CD4-positive, alpha-beta memory T cell (primary cell): Measurements from ENCODE around the gene PUS10. TPM values are rescaled to one million over a fixed set of nuclear protein-coding genes. Genes with fewer than 3 reads are reported as not detected.
"Not testable (repeated sequence)": the region's sequence is repeated elsewhere in the genome, so short reads cannot be mapped to it uniquely, and the experiment has no call there.

Experiments used
- CTCF ChIA-PET: fragments of 350-600 bp; sonication (Branson Sonifier 250); formaldehyde crosslinking; loops from one replicate; lab custom pipeline; 2021; ENCODE audit warnings: inconsistent platforms; ENCODE audit not compliant: partially characterized antibody; lab: Charles Lee
- POLR2A ChIA-PET: fragments of 350-600 bp; sonication (Branson Sonifier 250); formaldehyde crosslinking; loops from one replicate; lab custom pipeline; 2021; ENCODE audit not compliant: partially characterized antibody; lab: Charles Lee
- DNase-seq, 5 donors: peaks; one replicate each; pipeline versions ENCODE4 v3.0.0 to v3.0.0-alpha.2; 2020 to 2022; ENCODE audit warnings: mixed read lengths in 1 of 5
- H3K27ac ChIP-seq: one replicate; pipeline ENCODE4 v1.7.0; 2013; ENCODE audit warnings: low read depth, low read length
- H3K27me3 ChIP-seq: 2 replicates; pipeline ENCODE4 v1.7.0; 2013; ENCODE audit warnings: mild to moderate bottlenecking, low read length, moderate library complexity; ENCODE audit not compliant: insufficient read depth
- H3K36me3 ChIP-seq: 2 replicates; pipeline ENCODE4 v1.7.0; 2013; ENCODE audit warnings: mild to moderate bottlenecking, low read length, moderate library complexity; ENCODE audit not compliant: insufficient read depth
- H3K4me1 ChIP-seq: 2 replicates; pipeline ENCODE4 v1.7.0; 2013; ENCODE audit warnings: mild to moderate bottlenecking, low read length, moderate library complexity; ENCODE audit not compliant: insufficient read depth
- H3K4me3 ChIP-seq, 2 donors: one replicate each; pipeline ENCODE4 v1.7.0; 2013; ENCODE audit warnings: low read length in 2 of 2, mild to moderate bottlenecking in 1 of 2
- H3K9me3 ChIP-seq, 2 donors: one replicate each; pipeline ENCODE4 v1.7.0; 2013; ENCODE audit warnings: low read length in 2 of 2, control low read depth in 1 of 2; ENCODE audit not compliant: control insufficient read depth in 1 of 2
- H3K27ac Mint-ChIP-seq, 7 donors: one replicate each; pipeline ENCODE4 v1.8.0; 2020 to 2021; ENCODE audit warnings: mixed read lengths in 7 of 7, mild to moderate bottlenecking in 6 of 7, inconsistent platforms in 3 of 7, moderate library complexity in 3 of 7
- H3K27me3 Mint-ChIP-seq, 2 donors: one replicate each; pipeline ENCODE4 v1.8.0; 2020 to 2021; ENCODE audit warnings: mixed read lengths in 2 of 2
- H3K36me3 Mint-ChIP-seq, 2 donors: one replicate each; pipeline ENCODE4 v1.8.0; 2020 to 2021; ENCODE audit warnings: mixed read lengths in 2 of 2, inconsistent platforms in 1 of 2, mild to moderate bottlenecking in 1 of 2
- H3K4me1 Mint-ChIP-seq, 4 donors: one replicate each; pipeline ENCODE4 v1.8.0; 2020 to 2021; ENCODE audit warnings: mixed read lengths in 4 of 4, mild to moderate bottlenecking in 1 of 4
- H3K4me3 Mint-ChIP-seq, 8 donors: one replicate each; pipeline ENCODE4 v1.8.0; 2020 to 2021; ENCODE audit warnings: mixed read lengths in 8 of 8, mild to moderate bottlenecking in 7 of 8, moderate library complexity in 6 of 8, inconsistent platforms in 3 of 8
- H3K9me3 Mint-ChIP-seq, 8 donors: one replicate each; pipeline ENCODE4 v1.8.0; 2020 to 2021; ENCODE audit warnings: mixed read lengths in 8 of 8, mild to moderate bottlenecking in 5 of 8, inconsistent platforms in 3 of 8, moderate library complexity in 1 of 8
- intact Hi-C: fragments of 100-400 bp; cut with micrococcal nuclease; formaldehyde crosslinking; loops from one replicate; pipeline ENCODE4 v1.15.1; 2023
- polyA plus RNA-seq, 2 donors: library from polyadenylated mRNA; unstranded; fragments of 300-500 nt; fragmentation: Illumina TruSeq; gene quantifications; one replicate each; pipeline ENCODE4 v1.2.3, GENCODE V29; 2021
- total RNA-seq, 2 experiments: library from RNA; stranded (reverse); gene quantifications; one replicate each; pipeline ENCODE4 v1.2.3, GENCODE V29; 2021

Gene PUS10
- total and polyA plus RNA-seq, 4 experiments from 2014 or later: 3.4 to 8.0 (median 5.6) TPM

DNA sequence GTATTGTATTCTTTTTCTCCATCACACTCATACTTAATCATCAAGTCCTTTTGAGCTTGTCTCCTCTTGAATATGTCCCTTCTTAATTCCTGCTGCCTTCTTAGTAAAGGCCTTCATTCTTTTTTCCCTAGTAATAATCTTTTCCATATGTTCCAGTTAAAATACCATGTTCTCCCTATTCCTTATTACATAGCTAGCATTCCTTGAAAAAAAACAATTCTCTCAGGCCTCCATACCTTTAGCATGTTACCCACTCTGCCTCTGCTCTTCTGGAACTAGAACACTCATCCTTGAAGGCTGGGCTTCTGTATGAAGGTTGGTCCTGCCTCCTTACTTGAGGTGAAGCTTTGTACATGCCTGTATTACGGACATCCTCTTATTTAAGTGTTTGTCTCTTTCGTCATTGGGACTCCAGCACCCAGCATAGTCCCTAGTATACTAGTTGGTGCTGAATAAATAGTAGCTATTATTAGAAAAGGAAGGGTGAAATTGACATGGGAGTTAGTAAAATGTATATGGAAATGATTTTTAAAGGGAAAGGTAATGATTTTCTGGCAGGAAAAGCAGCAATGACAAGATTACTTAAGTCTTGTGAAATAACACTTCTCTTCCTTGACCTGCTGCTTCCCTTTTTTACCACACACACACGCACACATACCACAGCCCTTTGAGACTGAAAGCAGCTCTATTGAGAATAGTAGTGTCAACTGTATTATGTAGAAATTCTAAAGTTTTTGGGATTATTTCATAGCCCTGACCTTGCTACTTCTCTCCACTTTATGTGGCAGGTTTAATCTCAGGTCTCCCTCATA is 91.1 kb downstream of the PUS10 start:
- no peaks in the 10 kb centered on the region for H3K9me3 Mint-ChIP-seq
- no peak overlapping the region for H3K4me3 ChIP-seq
- H3K4me3 Mint-ChIP-seq: no peak overlapping the region
- no peak for DNase-seq
- no peak overlapping the region for H3K27ac ChIP-seq
- H3K27ac Mint-ChIP-seq: peak overlapping the region in 2 of 7 donors; percentile 2 to 80
- peaks cover 0 to 4% (median under 1%) of the 10 kb centered on the region in 4 donors for H3K4me1 Mint-ChIP-seq
- H3K36me3 Mint-ChIP-seq: peaks cover 45 to 49% of the 10 kb centered on the region in 2 donors
- H3K4me1 ChIP-seq: no peaks in the 10 kb centered on the region
- H3K9me3 ChIP-seq: no peaks in the 10 kb centered on the region
- H3K36me3 ChIP-seq: peaks cover 26% of the 10 kb centered on the region
- ChIA-PET POLR2A (no interaction called here), CTCF (no interaction called here)
- H3K27me3 ChIP-seq: no peaks in the 10 kb centered on the region
- intact Hi-C loops: no loop called here
- H3K27me3 Mint-ChIP-seq: no peaks in the 10 kb centered on the region

DNA sequence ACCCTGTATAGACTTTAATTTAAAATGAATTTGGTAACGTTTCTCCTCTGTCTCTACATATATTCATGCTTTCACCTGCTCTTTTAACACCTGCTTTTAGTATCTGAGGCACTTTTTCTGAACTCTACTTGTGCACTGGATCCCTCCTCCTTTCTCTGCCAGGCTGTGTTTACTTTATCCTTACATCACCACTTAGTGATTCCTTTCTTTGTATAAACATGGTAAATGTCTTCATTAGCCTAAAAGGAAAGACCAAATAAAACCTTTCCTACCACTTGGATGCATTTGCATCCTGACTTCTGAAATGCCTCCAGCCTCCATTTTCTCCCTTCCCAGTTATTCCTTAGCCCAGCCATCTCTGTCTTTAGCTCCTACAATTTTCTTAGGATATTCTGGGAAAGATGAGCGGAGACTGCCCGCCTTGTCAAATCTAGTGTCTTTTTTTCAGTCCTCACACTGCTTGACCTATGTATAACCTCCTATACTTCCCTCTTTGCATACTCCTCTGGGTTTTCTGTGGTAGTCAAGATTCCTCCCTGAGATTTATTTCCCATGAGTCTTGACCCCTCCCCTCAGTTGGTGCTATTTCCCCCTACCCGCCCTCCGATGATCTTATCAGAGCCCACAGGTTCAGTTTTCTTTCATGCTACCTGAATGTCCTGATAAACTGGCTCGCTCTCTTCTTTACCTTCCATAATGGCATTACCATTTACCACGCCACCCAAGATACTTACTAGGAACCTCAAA is 91.9 kb downstream of the PUS10 start:
- H3K27ac Mint-ChIP-seq: peak overlapping the region in 2 of 7 donors; percentile 8 to 80
- no peak overlapping the region for H3K4me3 ChIP-seq
- H3K27me3 Mint-ChIP-seq: no peaks in the 10 kb centered on the region
- CTCF ChIA-PET: no interaction called here
- no peaks in the 10 kb centered on the region for H3K27me3 ChIP-seq
- H3K9me3 Mint-ChIP-seq: no peaks in the 10 kb centered on the region
- peaks cover 0 to 4% (median 0%) of the 10 kb centered on the region in 4 donors for H3K4me1 Mint-ChIP-seq
- peaks cover 30% of the 10 kb centered on the region for H3K36me3 ChIP-seq
- peaks cover 45 to 50% of the 10 kb centered on the region in 2 donors for H3K36me3 Mint-ChIP-seq
- no peaks in the 10 kb centered on the region for H3K9me3 ChIP-seq
- no peak overlapping the region for H3K27ac ChIP-seq
- no peaks in the 10 kb centered on the region for H3K4me1 ChIP-seq
- POLR2A ChIA-PET: no interaction called here
- no peak overlapping the region for H3K4me3 Mint-ChIP-seq
- intact Hi-C loops: no loop called here
- no peak for DNase-seq

DNA sequence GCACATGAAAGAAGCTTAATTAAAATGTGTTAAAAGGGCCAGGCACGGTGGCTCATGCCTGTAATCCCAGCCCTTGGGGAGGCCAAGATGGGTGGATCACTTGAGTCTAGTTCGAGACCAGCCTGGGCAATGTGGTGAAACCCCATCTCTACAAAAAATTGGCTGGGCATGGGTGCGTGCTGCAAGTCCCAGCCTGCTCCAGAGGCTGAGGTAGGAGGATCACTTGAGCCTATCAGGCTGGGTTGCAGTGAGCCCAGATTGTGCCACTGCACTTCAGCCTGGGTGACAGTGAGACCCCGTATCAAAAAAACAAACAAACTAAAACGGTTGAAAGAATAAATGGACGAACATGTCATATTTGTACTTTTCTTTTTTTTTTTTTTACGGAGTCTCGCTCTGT is 110.7 kb downstream of the PUS10 start:
- POLR2A ChIA-PET: no interaction called here
- Mint-ChIP-seq H3K27me3 (no peaks in the 10 kb centered on the region), H3K36me3 (peaks cover 20 to 41% of the 10 kb centered on the region in 2 donors), H3K4me1 (peaks cover 0 to 7% (median 3%) of the 10 kb centered on the region in 4 donors), H3K9me3 (no peaks in the 10 kb centered on the region), H3K4me3 (no peak overlapping the region), H3K27ac (no peak overlapping the region)
- H3K27me3 ChIP-seq: no peaks in the 10 kb centered on the region
- H3K36me3 ChIP-seq: no peaks in the 10 kb centered on the region
- H3K4me3 ChIP-seq: no peak overlapping the region
- CTCF ChIA-PET: interaction anchor here (1.0 kb wide), 1 partner anchor 38 kb away, joined by 3 read pairs; no protein-coding TSS in a partner anchor
- no peaks in the 10 kb centered on the region for H3K4me1 ChIP-seq
- H3K9me3 ChIP-seq: no peaks in the 10 kb centered on the region
- intact Hi-C loops: no loop called here
- no peak overlapping the region for H3K27ac ChIP-seq
- DNase-seq: no peak

DNA sequence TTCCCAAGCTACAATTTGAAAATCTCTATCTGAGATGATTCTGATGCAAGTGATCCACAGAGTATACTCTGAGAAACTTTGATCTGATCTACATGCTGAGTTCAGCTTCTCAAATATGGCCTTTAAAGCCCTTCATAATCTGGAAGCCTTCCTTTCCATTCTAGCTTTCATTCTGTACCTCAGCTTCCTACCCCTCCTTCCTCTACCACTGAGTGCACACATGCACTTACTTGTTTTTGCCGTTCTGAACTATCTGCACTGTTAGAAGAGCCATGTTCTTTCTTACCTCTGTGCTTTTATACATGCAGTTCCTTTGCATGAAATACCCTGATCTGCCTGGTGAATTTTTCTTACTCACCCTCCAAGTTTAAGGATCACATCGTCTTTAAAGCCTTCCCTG is 111.7 kb downstream of the PUS10 start:
- intact Hi-C loops: no loop called here
- no peak overlapping the region for H3K27ac ChIP-seq
- CTCF ChIA-PET: interaction anchor here (0.5 to 0.6 kb wide), 2 partner anchors 42 to 117 kb away, joined by 3 to 5 read pairs; no protein-coding TSS in a partner anchor
- H3K4me1 ChIP-seq: no peaks in the 10 kb centered on the region
- H3K4me1 Mint-ChIP-seq: peaks cover 0 to 7% (median 3%) of the 10 kb centered on the region in 4 donors
- H3K4me3 ChIP-seq: no peak overlapping the region
- no peak overlapping the region for H3K4me3 Mint-ChIP-seq
- peaks cover 25 to 47% of the 10 kb centered on the region in 2 donors for H3K36me3 Mint-ChIP-seq
- no peak for DNase-seq
- no peaks in the 10 kb centered on the region for H3K9me3 Mint-ChIP-seq
- H3K27me3 Mint-ChIP-seq: no peaks in the 10 kb centered on the region
- POLR2A ChIA-PET: no interaction called here
- no peaks in the 10 kb centered on the region for H3K36me3 ChIP-seq
- no peaks in the 10 kb centered on the region for H3K9me3 ChIP-seq
- H3K27me3 ChIP-seq: no peaks in the 10 kb centered on the region
- peak overlapping the region in 4 of 7 donors; percentile 19 to 44 (median 26) for H3K27ac Mint-ChIP-seq

DNA sequence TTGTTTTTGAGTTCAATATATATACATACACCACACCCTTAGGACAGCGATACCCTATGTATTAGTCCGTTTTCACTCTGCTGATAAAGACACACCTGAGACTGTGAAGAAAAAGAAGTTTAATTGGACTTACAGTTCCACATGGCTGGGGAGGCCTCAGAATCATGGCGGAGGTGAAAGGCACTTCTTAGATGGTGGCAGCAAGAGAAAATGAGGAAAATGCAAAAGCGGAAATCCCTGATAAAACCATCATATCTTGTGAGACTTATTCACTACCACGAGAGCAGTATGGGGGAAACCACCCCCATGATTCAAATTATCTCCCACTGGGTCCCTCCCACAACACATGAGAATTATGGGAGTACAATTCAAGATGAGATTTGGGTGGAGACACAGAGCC is 112.2 kb downstream of the PUS10 start:
- H3K27ac ChIP-seq, H3K27me3 ChIP-seq, H3K4me3 Mint-ChIP-seq, H3K4me3 ChIP-seq, H3K9me3 ChIP-seq, DNase-seq, POLR2A ChIA-PET, H3K9me3 Mint-ChIP-seq, intact Hi-C loops, H3K4me1 ChIP-seq, H3K27me3 Mint-ChIP-seq, H3K36me3 ChIP-seq, H3K4me1 Mint-ChIP-seq: not testable (repeated sequence)
- peak overlapping the region in 2 of 7 donors; percentile 37 to 42 for H3K27ac Mint-ChIP-seq
- H3K36me3 Mint-ChIP-seq: peaks cover 28 to 50% of the 10 kb centered on the region in 2 donors
- CTCF ChIA-PET: interaction anchor here (0.5 kb wide), 1 partner anchor 42 kb away, joined by 3 read pairs; no protein-coding TSS in a partner anchor

DNA sequence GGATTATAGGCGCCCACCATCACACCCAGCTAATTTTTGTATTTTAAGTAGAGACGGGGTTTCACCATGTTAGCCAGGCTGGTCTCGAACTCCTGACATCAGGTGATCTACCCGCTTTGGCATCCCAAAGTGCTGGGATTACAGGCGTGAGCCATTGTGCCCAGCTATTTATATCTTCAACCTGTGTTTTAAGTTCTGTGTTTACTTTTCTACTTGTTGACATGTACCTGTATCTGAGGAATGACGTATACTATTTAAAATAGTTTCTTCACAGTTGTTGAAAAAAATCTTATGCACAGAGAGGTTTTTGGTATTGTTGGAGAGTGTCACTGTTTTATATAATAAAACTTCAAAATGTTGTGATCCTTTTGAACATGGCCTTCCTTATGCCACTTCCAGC is 116.8 kb downstream of the PUS10 start:
- DNase-seq, H3K9me3 Mint-ChIP-seq, H3K4me3 ChIP-seq, intact Hi-C loops, POLR2A ChIA-PET, H3K27me3 Mint-ChIP-seq, H3K27ac ChIP-seq, H3K9me3 ChIP-seq, H3K27me3 ChIP-seq, H3K4me3 Mint-ChIP-seq, H3K4me1 ChIP-seq, H3K27ac Mint-ChIP-seq: not testable (repeated sequence)
- Mint-ChIP-seq H3K36me3 (peaks cover 53 to 66% of the 10 kb centered on the region in 2 donors), H3K4me1 (peaks cover 9 to 24% (median 17%) of the 10 kb centered on the region in 4 donors)
- CTCF ChIA-PET: interaction anchor here (0.8 kb wide), 1 partner anchor 98 kb away, joined by 4 read pairs; no protein-coding TSS in a partner anchor
- peaks cover 11% of the 10 kb centered on the region for H3K36me3 ChIP-seq

DNA sequence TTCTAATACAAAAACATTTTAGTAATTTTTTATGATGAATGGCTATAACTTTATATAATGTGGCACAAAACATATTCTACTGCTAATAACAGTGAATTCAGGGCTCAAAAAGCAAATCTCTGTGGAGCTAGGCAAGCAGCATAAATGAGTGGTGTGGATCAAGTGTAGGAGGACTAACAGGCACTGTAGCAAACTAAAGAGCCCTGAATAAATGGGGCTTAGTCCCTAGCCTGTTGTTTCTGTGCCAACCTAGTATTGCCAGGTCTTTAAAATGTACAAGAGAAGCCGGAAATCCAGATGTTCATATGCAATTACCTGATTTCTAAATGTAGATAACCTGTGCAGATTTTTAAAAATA is 118.2 kb downstream of the PUS10 start:
- H3K27me3 ChIP-seq: no peaks in the 10 kb centered on the region
- DNase-seq: no peak
- H3K27ac ChIP-seq: no peak overlapping the region
- no peaks in the 10 kb centered on the region for H3K27me3 Mint-ChIP-seq
- no peaks in the 10 kb centered on the region for H3K9me3 Mint-ChIP-seq
- peaks cover 6% of the 10 kb centered on the region for H3K4me1 ChIP-seq
- H3K4me3 Mint-ChIP-seq: no peak overlapping the region
- peaks cover 9 to 24% (median 17%) of the 10 kb centered on the region in 4 donors for H3K4me1 Mint-ChIP-seq
- H3K27ac Mint-ChIP-seq: peak overlapping the region in 3 of 7 donors; percentile 1 to 85 (median 75)
- H3K9me3 ChIP-seq: no peaks in the 10 kb centered on the region
- H3K36me3 ChIP-seq: peaks cover 18% of the 10 kb centered on the region
- CTCF ChIA-PET: interaction anchor here (1.2 kb wide), 1 partner anchor 17 kb away, joined by 3 read pairs; no protein-coding TSS in a partner anchor
- H3K4me3 ChIP-seq: no peak overlapping the region
- POLR2A ChIA-PET: no interaction called here
- intact Hi-C loops: no loop called here
- peaks cover 48 to 62% of the 10 kb centered on the region in 2 donors for H3K36me3 Mint-ChIP-seq
